PC-9 (cell line): ENCODE data around the gene NLRC3. TPM values are rescaled to one million over a fixed set of nuclear protein-coding genes. Genes with fewer than 3 reads are reported as not detected.

Experiments used
- BruUV-seq: library from RNA; stranded (reverse); fragments of 400-500 nt; replicated peaks from 2 replicates; lab custom pipeline; 2021; lab: Mats Ljungman, UMichigan
- CTCF ChIA-PET: fragments of 300-600 bp; sonication (Branson Sonifier 250); formaldehyde crosslinking; loops from one replicate; lab custom pipeline; 2022; ENCODE audit warnings: antibody characterized with exemption; lab: Charles Lee
- POLR2A ChIA-PET: fragments of 300-600 bp; sonication (Branson Sonifier 250); formaldehyde crosslinking; loops from one replicate; lab custom pipeline; 2022; ENCODE audit warnings: antibody characterized with exemption; ENCODE audit not compliant: unreplicated experiment; lab: Charles Lee
- DNase-seq, 2 experiments: peaks; one replicate each; pipeline versions ENCODE4 v3.0.0 to v3.0.0-alpha.2; 2015 to 2022; ENCODE audit warnings: mixed read lengths in 1 of 2
- H2AFZ ChIP-seq: fragments of 200-600 bp; sonication (generic); 2 replicates; pipeline ENCODE4 v1.8.1; 2017; ENCODE audit warnings: antibody characterized with exemption
- H3F3A ChIP-seq: fragments of 200-600 bp; sonication (generic); 2 replicates; pipeline ENCODE4 v1.8.1; 2017; ENCODE audit warnings: antibody characterized with exemption, mild to moderate bottlenecking, low read depth; ENCODE audit not compliant: insufficient read depth
- H3K27ac ChIP-seq: fragments of 200-600 bp; sonication (generic); 2 replicates; pipeline ENCODE4 v1.6.1; 2016; ENCODE audit warnings: mixed run types
- H3K27me3 ChIP-seq: fragments of 200-600 bp; sonication (generic); 2 replicates; pipeline ENCODE4 v1.6.1; 2016; ENCODE audit warnings: low read depth, mixed run types; ENCODE audit not compliant: insufficient read depth
- H3K36me3 ChIP-seq: fragments of 200-600 bp; sonication (generic); 2 replicates; pipeline ENCODE4 v1.6.1; 2016; ENCODE audit warnings: low read depth, mixed run types
- H3K4me1 ChIP-seq: fragments of 200-600 bp; sonication (generic); replicated peaks from 2 replicates; pipeline ENCODE4 v1.6.1; 2016; ENCODE audit warnings: mixed run types; ENCODE audit not compliant: insufficient read depth
- H3K4me2 ChIP-seq: fragments of 200-600 bp; sonication (generic); 2 replicates; pipeline ENCODE4 v1.6.1; 2017; ENCODE audit warnings: mixed run types
- H3K4me3 ChIP-seq: fragments of 200-600 bp; sonication (generic); 2 replicates; pipeline ENCODE4 v1.6.1; 2016; ENCODE audit warnings: mixed run types
- H3K79me2 ChIP-seq: fragments of 200-600 bp; sonication (generic); 2 replicates; pipeline ENCODE4 v1.6.1; 2017; ENCODE audit warnings: low read depth, mixed run types
- H3K9me2 ChIP-seq: fragments of 200-600 bp; sonication (generic); 2 replicates; pipeline ENCODE4 v1.8.1; 2017; ENCODE audit warnings: mild to moderate bottlenecking; ENCODE audit not compliant: insufficient read depth
- H3K9me3 ChIP-seq: fragments of 200-600 bp; sonication (generic); 2 replicates; pipeline ENCODE4 v1.8.1; 2016; ENCODE audit warnings: low read depth; ENCODE audit not compliant: insufficient read depth
- H4K20me1 ChIP-seq: fragments of 200-600 bp; sonication (generic); 2 replicates; pipeline ENCODE4 v1.8.1; 2017; ENCODE audit not compliant: insufficient read depth
- EZH2 ChIP-seq: fragments of 200-600 bp; sonication (generic); IDR thresholded peaks from 2 replicates; pipeline ENCODE4 v1.8.0; 2017; ENCODE audit warnings: antibody characterized with exemption, low read depth
- intact Hi-C: fragments of 100-400 bp; cut with micrococcal nuclease; formaldehyde crosslinking; loops from one replicate; pipeline ENCODE4 v1.10.0; 2022; ENCODE audit not compliant: unreplicated experiment
- total RNA-seq: library from RNA; stranded (reverse); gene quantifications from 2 replicates; pipeline ENCODE4 v1.2.3, GENCODE V29; 2021
- TF ChIP-seq, protein P1 (sequence below): fragments of 200-600 bp; sonication (generic); conservative IDR thresholded peaks from 2 replicates; pipeline ENCODE4 v1.6.1; 2017; ENCODE audit warnings: mixed run types, antibody characterized with exemption, mild to moderate bottlenecking, moderate library complexity

Gene NLRC3
- total RNA-seq, 1 experiment from 2014 or later: not detected

- Histone ChIP-seq H4K20me1 (peaks cover 18% of the 10 kb centered on the region; the same call in 1 of the 2 replicates), H3K27ac (peak overlapping the region; percentile 59), H3K9me2 (no peaks in the 10 kb centered on the region), H2AFZ (no peak overlapping the region), H3K4me2 (peak overlapping the region; percentile 28), H3F3A (peaks cover 44% of the 10 kb centered on the region), H3K4me3 (no peak overlapping the region), H3K27me3 (no peaks in the 10 kb centered on the region), H3K79me2 (no peaks in the 10 kb centered on the region), H3K4me1 (peaks cover 35% of the 10 kb centered on the region), H3K36me3 (peaks cover 12% of the 10 kb centered on the region; the same call in 1 of the 2 replicates), H3K9me3 (no peaks in the 10 kb centered on the region)
- intact Hi-C loops: no loop called here
- BruUV-seq: no TSS peak
- DNase-seq: peak; percentile 68 to 94
- TF ChIP-seq EZH2: no peak
- TF ChIP-seq, protein P1, sequence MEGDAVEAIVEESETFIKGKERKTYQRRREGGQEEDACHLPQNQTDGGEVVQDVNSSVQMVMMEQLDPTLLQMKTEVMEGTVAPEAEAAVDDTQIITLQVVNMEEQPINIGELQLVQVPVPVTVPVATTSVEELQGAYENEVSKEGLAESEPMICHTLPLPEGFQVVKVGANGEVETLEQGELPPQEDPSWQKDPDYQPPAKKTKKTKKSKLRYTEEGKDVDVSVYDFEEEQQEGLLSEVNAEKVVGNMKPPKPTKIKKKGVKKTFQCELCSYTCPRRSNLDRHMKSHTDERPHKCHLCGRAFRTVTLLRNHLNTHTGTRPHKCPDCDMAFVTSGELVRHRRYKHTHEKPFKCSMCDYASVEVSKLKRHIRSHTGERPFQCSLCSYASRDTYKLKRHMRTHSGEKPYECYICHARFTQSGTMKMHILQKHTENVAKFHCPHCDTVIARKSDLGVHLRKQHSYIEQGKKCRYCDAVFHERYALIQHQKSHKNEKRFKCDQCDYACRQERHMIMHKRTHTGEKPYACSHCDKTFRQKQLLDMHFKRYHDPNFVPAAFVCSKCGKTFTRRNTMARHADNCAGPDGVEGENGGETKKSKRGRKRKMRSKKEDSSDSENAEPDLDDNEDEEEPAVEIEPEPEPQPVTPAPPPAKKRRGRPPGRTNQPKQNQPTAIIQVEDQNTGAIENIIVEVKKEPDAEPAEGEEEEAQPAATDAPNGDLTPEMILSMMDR: no peak
- ChIA-PET CTCF (no interaction called here), POLR2A (interaction anchor here (0.5 to 1.0 kb wide), 5 partner anchors 103 to 661 kb away, joined by 3 to 38 read pairs (median 6); no protein-coding TSS in a partner anchor)
These were observed 62.6 kb downstream of the NLRC3 start for GRCh38 chr16:3514621-3515020.

DNA sequence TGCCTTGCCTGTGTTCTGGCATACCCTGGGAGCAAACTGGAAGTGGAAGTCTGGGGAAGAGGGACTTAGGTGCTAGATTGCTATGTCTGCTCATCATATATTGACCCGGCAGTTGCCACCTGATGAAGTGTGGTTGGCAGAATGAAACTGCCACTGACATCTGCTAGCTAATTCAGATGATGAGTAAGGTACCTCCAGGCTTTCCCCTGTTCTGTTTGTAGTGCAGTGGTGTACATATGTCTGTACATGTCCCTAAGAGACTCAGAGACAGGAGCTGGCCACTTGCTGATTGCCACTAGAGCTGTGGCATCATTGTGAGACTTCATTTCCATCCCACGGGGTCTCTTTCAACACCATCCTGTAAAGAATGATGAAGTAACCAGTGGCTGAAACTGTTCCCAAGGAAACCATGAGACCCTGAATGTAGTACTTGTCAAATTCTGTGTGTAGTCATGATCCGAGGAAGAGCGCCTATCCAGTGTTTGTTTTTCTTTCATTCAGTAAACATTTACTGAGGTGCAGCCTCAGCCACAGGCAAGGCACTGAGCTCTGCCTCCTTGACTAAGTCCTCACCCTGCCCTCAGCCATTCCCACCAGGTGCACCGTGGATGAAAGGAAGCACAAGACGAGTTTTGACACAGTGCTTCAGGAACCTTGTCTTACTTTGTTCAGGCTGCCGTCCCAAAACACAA lies 63.2 kb downstream of the NLRC3 start:
- H3K36me3 ChIP-seq: peaks cover 12% of the 10 kb centered on the region; the same call in 1 of the 2 replicates
- H3K4me1 ChIP-seq: peaks cover 35% of the 10 kb centered on the region
- POLR2A ChIA-PET: interaction anchor here (0.5 to 1.0 kb wide), 5 partner anchors 104 to 662 kb away, joined by 3 to 38 read pairs (median 6); no protein-coding TSS in a partner anchor
- intact Hi-C loops: no loop called here
- H3K27me3 ChIP-seq: no peaks in the 10 kb centered on the region
- no peak overlapping the region for H2AFZ ChIP-seq
- H3K9me3 ChIP-seq: no peaks in the 10 kb centered on the region
- no TSS peak for BruUV-seq
- peaks cover 21% of the 10 kb centered on the region; the same call in 1 of the 2 replicates for H4K20me1 ChIP-seq
- H3K9me2 ChIP-seq: no peaks in the 10 kb centered on the region
- H3K27ac ChIP-seq: peak overlapping the region; percentile 59
- H3F3A ChIP-seq: peaks cover 39% of the 10 kb centered on the region
- DNase-seq: peak in 1 of 2 experiments; percentile 71
- CTCF ChIA-PET: interaction anchor here (0.7 kb wide), 1 partner anchor 359 kb away, joined by 19 read pairs; no protein-coding TSS in a partner anchor
- H3K4me2 ChIP-seq: peak overlapping the region; percentile 28
- TF ChIP-seq, protein P1: no peak
- TF ChIP-seq EZH2: no peak
- H3K4me3 ChIP-seq: no peak overlapping the region
- no peaks in the 10 kb centered on the region for H3K79me2 ChIP-seq

DNA sequence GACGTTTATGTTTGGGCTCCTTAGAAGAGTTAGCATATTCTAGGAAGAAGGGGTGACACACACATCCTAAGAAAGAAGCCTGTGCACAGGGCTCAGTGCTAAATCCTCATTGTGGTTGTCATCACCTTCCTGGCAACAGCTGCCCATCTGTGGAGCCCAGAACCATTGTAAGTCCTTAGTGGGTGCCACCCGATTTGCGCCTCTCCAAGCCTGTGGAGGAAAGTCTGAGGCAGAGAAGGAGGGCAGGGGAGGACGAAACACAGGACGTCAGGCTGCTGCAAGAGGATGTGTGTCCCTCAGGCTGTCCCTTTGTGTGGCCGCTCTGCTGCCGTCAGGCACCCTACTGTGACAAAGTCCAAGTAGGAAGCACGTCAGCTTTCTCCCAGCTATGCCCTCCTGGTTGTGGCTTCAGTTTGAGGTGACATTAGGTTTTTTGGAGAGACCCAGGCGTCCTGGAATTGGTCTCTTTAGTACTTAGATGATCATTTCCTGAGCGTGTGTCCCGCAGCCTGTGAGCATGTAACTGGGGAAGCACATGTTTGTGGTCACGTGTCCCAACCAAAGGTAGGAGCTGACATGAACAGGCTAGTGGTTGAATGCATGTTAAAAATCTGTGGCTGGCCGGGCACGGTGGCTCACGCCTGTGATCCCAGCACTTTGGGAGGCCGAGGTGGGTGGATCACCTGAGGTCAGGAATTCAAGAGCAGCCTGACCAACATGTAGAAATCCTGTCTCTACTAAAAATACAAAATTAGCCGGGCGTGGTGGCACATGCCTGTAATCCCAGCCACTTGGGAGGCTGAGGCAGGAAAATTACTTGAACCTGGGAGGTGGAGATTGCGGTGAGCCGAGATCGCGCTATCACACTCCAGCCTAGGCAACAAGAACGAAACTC lies 65.7 kb downstream of the NLRC3 start:
- H3K79me2 ChIP-seq: no peaks in the 10 kb centered on the region
- POLR2A ChIA-PET: no interaction called here
- BruUV-seq: no TSS peak
- H3K4me2 ChIP-seq: no peak overlapping the region
- peaks cover 39% of the 10 kb centered on the region for H3F3A ChIP-seq
- H3K27ac ChIP-seq: no peak overlapping the region
- TF ChIP-seq, protein P1: no peak
- no peak for TF ChIP-seq EZH2
- no peaks in the 10 kb centered on the region for H3K9me2 ChIP-seq
- H3K36me3 ChIP-seq: peaks cover 20% of the 10 kb centered on the region
- no peaks in the 10 kb centered on the region for H3K9me3 ChIP-seq
- H3K4me3 ChIP-seq: no peak overlapping the region
- intact Hi-C loops: no loop called here
- H2AFZ ChIP-seq: no peak overlapping the region
- CTCF ChIA-PET: no interaction called here
- H3K27me3 ChIP-seq: no peaks in the 10 kb centered on the region
- peaks cover 23% of the 10 kb centered on the region; the same call in 1 of the 2 replicates for H4K20me1 ChIP-seq
- H3K4me1 ChIP-seq: peaks cover 36% of the 10 kb centered on the region
- DNase-seq: no peak
